Ecto neural progenitor cell (in vitro differentiated cells): ENCODE data around the gene LAMA5.

Experiments used
- DNase-seq: peaks from one replicate; pipeline ENCODE4 v3.0.0-alpha.2; 2018; ENCODE audit warnings: low spot score

LAMA5 gene

GRCh38 chr20:62403331-62403730, 36.2 kb upstream of the LAMA5 start:
- DNase-seq: no peak

GRCh38 chr20:62402456-62403150, 35.5 kb upstream of the LAMA5 start:
- no peak for DNase-seq

- peak; percentile 67 for DNase-seq
Observed at GRCh38 chr20:62401331-62401779, 34.2 kb upstream of the LAMA5 start.

- DNase-seq: no peak
Observed at GRCh38 chr20:62400541-62400940, 33.4 kb upstream of the LAMA5 start.

- no peak for DNase-seq
Observed at GRCh38 chr20:62400021-62400420, 32.9 kb upstream of the LAMA5 start.

- no peak for DNase-seq
Observed at GRCh38 chr20:62398120-62398821, 31.2 kb upstream of the LAMA5 start.

GRCh38 chr20:62396367-62397239, 29.5 kb upstream of the LAMA5 start:
- DNase-seq: no peak

- no peak for DNase-seq
Observed at GRCh38 chr20:62395311-62396242, 28.5 kb upstream of the LAMA5 start.

GRCh38 chr20:62394248-62395245, 27.4 kb upstream of the LAMA5 start:
- DNase-seq: no peak

- DNase-seq: no peak
Observed at GRCh38 chr20:62393830-62394229, 26.7 kb upstream of the LAMA5 start.

GRCh38 chr20:62393335-62393665, 26.2 kb upstream of the LAMA5 start:
- no peak for DNase-seq

GRCh38 chr20:62392621-62393334, 25.7 kb upstream of the LAMA5 start:
- no peak for DNase-seq

- no peak for DNase-seq
Observed at GRCh38 chr20:62392077-62392418, 24.9 kb upstream of the LAMA5 start.

GRCh38 chr20:62391165-62392076, 24.3 kb upstream of the LAMA5 start:
- no peak for DNase-seq

- no peak for DNase-seq
Observed at GRCh38 chr20:62390317-62391164, 23.4 kb upstream of the LAMA5 start.

GRCh38 chr20:62389601-62390087, 22.5 kb upstream of the LAMA5 start:
- DNase-seq: no peak

- DNase-seq: no peak
Observed at GRCh38 chr20:62388839-62389600, 21.9 kb upstream of the LAMA5 start.
